GM23338 (cell line): Measurements from ENCODE around the gene IYD. TPM values are rescaled to one million over a fixed set of nuclear protein-coding genes. Genes with fewer than 3 reads are reported as not detected.

Source experiments
- CREB1 ChIP-seq: fragments of 250-450 bp; sonication (Bioruptor Pico); IDR thresholded peaks from 2 replicates; pipeline ENCODE4 v1.5.0; 2020; ENCODE audit warnings: low read depth, mild to moderate bottlenecking, moderate library complexity
- CTCF ChIP-seq, 2 experiments: fragments of 200-600 bp in 1 of 2; sonication (generic) in 1 of 2; conservative IDR thresholded peaks; 2 replicates each; pipeline versions ENCODE4 v1.5.1 to v1.6.1; 2016 to 2017; ENCODE audit warnings: antibody characterized with exemption in 2 of 2, low read depth in 2 of 2, mild to moderate bottlenecking in 2 of 2, moderate library complexity in 1 of 2
- ETS1 ChIP-seq: IDR thresholded peaks from 2 replicates; pipeline ENCODE4 v1.6.1; 2016; ENCODE audit warnings: antibody characterized with exemption
- EZH2 ChIP-seq: fragments of 200-600 bp; sonication (generic); IDR thresholded peaks from one replicate; pipeline ENCODE4 v1.8.0; 2017; ENCODE audit warnings: antibody characterized with exemption, mild to moderate bottlenecking, low read depth; ENCODE audit not compliant: unreplicated experiment
- NANOG ChIP-seq: IDR thresholded peaks from 2 replicates; pipeline ENCODE4 v1.6.1; 2016; ENCODE audit warnings: antibody characterized with exemption, borderline replicate concordance
- POLR2AphosphoS5 ChIP-seq: IDR thresholded peaks from 2 replicates; pipeline ENCODE4 v1.6.1; 2016; ENCODE audit warnings: antibody characterized with exemption, low read depth
- REST ChIP-seq: IDR thresholded peaks from one replicate; pipeline ENCODE4 v1.6.1; 2018; ENCODE audit warnings: antibody characterized with exemption; ENCODE audit not compliant: unreplicated experiment
- STAT1 ChIP-seq: IDR thresholded peaks from one replicate; pipeline ENCODE4 v1.6.1; 2016; ENCODE audit warnings: antibody characterized with exemption; ENCODE audit not compliant: unreplicated experiment
- ZNF114 ChIP-seq: fragments of 250-450 bp; sonication (Bioruptor Pico); IDR thresholded peaks from 2 replicates; pipeline ENCODE4 v1.5.0; 2020; ENCODE audit warnings: mild to moderate bottlenecking, moderate library complexity
- ZNF462 ChIP-seq: fragments of 250-450 bp; sonication (Bioruptor Pico); IDR thresholded peaks from 2 replicates; pipeline ENCODE4 v1.5.0; 2020; ENCODE audit warnings: mild to moderate bottlenecking, moderate library complexity
- polyA plus RNA-seq: library from polyadenylated mRNA; unstranded; fragments of >200 nt; fragmentation: Nextera tagmentation; extraction: Ambion mirVana; gene quantifications from 2 replicates; pipeline ENCODE4 v1.2.1, GENCODE V29; 2016
- total RNA-seq: library from RNA; depleted of rRNA; stranded (reverse); fragments of >200 nt; shearing (Covaris generic); gene quantifications from 2 replicates; pipeline ENCODE4 v1.2.3, GENCODE V29; 2014

The IYD gene
- total and polyA plus RNA-seq, 2 experiments from 2014 or later = not detected

GRCh38 chr6:150354754-150355571 lies 13.8 kb upstream of the IYD start (continued):
- TF ChIP-seq ZNF462 (CRISPR knock-in tag) (no peak), STAT1 (no peak), CREB1 (CRISPR knock-in tag) (no peak), POLR2AphosphoS5 (no peak), REST (no peak), NANOG (no peak), ETS1 (no peak), CTCF (conservative IDR thresholded peaks at IDR 0.05; ENCODE audit: low read depth in 2 of 2) (no peak), ZNF114 (CRISPR knock-in tag) (no peak), EZH2 (no peak)
